GM18909 (cell line): ENCODE measurements around the gene PCED1A.
"Not testable (repeated sequence)": the region's sequence is repeated elsewhere in the genome, so short reads cannot be mapped to it uniquely, and the experiment has no call there.

Experiments
- ATAC-seq: cut with Tn5 transposase; IDR thresholded peaks from one replicate; pipeline ENCODE4 v1.9.1; 2021; ENCODE audit warnings: mild to moderate bottlenecking; ENCODE audit not compliant: unreplicated experiment, poor library complexity

Gene PCED1A

DNA sequence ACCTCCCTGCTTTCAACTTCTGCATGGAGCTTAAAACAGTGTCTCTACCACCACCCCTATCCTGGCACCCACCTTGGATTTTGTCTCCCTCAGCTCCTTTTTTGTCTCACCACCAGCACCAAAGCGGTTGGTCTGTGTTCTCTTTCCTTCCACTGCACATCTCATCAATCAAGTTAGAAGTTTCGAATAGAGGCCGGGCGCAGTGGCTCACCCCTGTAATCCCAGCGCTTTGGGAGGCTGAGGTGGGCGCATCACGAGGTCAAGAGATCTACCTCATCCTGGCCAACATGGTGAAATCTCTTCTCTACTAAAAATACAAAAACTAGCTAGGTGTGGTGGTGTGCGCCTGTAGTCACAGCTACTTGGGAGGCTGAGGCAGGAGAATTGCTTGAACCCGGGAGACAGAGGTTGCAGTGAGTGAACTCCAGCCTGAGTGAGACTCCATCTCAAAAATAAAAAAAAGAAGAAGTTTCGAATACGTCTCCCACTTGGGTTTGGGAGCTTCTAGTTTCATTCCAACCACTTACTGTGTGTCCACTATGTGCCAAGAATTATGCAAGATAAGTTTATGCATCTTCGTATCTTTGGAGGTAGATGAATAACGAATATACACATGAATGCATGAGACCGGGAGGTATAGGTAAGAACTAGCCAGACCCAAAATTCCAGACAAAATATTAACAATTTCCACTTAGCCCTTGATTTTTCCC is 5.9 kb downstream of the PCED1A start:
- ATAC-seq = no peak

DNA sequence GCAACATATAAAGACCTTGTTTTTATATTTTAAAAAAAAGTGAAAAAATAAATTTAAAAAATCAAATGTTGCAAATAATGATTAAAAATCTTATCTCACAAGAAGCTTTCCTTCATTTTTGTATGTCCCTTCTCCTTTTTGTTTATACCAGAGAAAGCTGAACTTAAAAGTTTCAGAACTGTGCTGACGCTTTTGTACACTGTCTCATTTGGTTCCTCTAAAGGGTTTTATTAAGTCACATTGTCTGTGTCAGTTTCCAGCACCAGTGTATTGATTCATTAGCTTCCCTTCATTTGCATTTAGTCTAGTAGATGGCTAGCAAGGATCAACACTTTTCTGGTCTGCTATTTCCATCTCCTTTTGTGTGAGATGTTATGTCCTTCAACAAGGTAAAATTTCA is 6.7 kb downstream of the PCED1A start:
- no peak for ATAC-seq

DNA sequence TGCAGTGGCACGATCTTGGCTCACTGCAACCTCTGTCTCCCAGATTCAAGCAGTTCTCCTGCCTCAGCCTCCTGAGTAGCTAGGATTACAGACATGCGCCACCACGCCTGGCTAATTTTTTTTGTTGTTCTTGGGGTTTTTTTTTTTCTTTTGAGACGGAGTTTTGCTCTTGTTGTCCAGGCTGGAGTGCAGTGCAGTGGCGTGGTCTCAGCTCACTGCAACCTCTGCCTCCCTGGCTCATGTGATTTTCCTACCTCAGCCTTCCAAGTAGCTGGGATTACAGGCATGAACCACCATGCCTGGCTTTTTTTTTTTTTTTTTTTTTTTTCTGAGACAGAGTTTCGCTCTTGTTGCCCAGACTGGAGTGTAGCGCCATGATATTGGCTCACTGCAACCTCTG is 9.2 kb downstream of the PCED1A start:
- not testable (repeated sequence) for ATAC-seq

DNA sequence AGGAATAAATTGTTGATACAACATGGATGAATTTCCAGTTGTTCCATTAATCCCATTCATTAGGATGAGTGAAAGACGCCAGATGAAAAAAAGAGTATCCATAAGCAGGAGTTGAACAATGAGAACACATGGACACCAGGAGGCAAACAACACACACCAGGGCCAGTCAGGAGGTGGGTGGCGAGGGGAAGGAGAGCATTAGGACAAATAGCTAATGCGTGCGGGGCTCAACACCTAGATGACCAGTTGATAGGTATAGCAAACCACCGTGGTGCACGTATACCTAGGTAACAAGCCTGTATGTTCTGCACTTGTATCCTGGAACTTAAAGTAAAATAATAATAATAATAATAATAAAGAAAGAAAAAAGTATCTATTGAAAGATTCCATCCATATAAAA is 11.1 kb downstream of the PCED1A start:
- ATAC-seq = no peak

DNA sequence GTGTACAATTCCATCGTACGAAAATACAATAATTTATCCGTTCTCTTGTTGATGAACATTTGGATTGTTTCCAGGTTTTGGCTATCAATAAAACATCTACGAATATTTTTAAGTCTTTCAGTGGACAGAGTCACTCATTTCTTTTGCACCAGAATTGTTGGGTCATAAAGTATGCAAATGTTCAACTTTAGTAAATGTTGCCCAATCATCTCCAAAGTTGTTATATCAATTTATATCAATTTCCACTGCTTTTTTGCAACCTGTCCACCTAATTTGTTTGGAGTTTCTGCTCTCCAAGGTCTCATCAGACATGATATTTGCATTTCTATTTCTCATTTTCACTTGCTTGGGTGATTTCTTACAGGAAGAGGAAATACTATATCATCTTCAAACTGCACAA is 13.8 kb downstream of the PCED1A start:
- ATAC-seq = no peak

DNA sequence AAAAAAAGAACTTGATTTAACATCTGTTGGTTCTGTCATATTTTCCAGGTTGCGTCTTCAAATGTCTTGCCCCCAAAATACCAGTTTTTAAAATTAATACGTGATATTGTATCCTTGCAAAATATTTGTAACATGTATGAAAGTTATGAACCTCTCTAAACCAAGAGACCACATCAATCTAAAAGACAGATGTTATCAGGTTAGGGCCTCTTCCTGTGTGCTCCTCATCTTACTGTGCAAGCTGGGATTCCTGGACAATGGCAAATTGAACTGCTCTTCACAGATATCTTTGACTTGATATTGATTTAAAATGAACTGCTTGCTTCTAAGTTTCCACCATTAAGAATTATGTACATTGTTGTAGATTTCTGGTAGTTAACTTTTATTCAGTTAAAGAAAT is 14.7 kb downstream of the PCED1A start:
- no peak for ATAC-seq

DNA sequence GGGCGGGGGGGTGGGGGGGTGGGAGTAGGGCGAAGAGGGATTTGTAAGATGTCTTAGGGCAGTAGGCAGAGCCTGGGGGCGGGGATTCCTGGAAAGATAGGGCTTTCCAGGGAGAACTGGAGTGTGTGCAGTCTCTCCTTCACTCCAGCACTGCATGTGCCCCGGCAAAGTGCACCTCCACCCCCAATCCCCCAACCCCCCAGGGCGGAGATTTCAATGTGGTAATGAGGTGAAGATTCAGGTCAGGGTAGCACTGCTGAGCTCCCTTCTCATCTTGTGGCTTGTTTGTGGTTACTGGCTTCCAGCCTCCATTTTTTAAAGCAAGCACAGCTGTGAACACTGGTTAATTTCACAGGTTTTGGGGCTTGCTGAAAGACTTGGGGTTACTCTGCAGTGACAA is 18.4 kb downstream of the PCED1A start:
- no peak for ATAC-seq

DNA sequence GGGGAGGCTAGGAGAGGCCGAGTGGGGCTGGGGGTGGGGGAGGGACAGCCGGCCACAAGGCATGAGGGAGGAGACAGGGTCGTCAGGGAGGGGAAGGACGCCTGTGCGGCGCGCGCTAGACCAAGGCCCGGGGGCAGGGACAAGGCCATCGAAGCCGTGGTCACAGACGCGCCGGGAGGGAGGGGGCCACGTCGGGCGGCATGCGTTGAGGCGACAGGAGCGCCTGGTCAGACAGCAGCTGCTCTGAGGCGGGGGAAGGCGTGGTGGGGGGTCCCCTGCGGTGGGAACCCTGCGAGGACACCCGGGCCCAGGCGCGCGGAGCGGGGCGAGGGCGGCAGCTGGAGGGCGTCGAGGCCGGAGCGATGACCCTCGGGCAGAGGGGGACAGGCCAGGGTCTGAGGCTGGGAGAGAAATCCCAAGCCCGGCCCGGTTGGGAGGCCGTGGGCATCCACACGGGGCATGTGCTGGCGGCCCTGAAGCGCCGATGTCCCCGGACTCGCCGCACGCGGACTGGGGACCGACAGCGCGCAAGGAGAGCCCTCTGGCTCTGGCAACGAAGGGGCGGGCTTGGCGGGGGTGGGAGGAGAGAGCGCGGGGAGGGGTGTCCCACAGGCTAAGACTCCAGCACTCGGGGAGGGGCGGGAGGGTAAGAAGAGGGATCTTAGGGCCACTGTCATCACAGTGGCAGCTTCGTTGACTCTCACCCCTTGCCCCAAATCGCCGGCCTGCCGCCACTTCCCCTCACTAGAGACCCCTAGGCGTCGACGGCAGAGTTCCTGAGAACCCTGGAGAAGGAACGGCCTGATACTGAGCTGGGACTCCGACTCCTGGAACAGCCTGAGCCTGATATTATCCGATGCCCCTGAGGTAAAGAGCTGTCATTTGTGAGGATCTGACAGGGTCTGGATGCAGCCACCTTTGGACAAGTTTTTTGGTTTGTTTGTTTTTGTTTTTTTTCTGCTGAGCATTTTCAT is 19.3 kb downstream of the PCED1A start:
- ATAC-seq = no peak

DNA sequence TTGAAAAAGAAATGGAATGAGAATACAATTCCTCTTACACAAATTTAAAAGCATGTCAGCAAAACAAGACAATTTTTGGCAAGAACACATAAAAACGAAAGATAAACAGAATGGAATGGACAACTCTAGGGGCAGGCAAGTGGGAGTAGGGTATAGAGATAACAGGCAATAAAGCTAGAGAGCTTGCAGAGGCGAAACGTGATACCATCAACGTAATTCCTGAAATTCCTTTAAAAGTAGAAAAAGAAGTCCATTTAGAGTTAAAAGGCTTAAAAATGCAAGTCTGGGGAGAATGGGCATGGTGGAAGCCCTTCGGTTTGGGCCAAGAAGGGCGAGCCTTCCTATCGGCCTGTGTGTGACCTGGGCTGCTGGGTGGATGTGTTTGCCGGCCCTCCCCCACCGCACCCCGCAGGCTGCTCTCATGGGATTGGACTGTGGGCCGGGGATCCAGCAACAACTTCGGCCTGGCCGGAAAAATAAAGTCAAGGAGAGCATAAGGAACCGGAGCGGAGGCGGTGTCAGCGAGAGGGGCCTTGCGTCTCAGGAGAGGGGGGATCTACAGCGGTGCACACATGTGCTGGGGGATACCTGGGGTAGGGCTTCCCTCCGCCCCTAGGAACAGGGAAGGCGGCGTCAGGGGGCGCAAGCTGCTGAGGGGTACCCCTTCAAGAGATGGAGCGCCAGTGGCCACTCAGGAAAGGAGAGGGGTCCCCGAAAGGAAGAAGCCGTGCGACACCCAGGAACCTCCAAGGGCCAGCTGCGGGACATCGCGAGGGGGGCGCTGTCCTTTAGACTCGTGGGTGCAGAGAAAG is 20.2 kb downstream of the PCED1A start:
- no peak for ATAC-seq

DNA sequence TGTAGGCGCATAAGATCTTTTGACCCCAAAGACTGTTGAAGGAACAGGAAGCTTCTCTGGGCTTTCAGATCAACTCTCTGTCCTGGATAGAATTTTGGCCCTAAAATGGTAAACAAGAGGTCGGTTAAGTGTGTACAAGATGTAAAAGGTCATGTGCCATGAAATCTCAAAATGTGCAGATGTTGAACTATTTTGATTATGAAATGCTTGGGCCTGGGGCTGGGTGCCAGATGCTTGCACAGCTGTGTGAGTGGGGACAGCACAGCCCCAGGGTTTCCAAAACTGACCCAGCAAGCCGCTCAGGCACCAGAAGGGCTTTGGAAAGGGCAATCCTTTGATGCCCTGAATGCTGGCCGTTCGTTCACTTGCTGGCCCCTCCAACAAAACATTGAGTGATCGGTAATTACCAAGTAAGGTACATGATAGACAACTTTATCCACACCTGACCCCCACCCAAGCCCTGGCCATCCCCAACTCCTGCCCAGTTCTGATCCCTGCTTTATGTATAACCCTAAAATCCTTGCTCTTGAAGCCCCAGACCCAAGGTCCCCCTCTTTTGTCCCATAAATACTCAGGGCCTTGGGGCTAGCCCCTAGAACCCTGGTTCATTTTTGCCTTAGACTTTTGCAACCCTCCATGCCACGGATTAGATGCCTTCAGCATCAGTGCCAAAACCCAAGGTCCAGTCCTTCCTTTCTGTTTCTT is 22.4 kb downstream of the PCED1A start:
- no peak for ATAC-seq

DNA sequence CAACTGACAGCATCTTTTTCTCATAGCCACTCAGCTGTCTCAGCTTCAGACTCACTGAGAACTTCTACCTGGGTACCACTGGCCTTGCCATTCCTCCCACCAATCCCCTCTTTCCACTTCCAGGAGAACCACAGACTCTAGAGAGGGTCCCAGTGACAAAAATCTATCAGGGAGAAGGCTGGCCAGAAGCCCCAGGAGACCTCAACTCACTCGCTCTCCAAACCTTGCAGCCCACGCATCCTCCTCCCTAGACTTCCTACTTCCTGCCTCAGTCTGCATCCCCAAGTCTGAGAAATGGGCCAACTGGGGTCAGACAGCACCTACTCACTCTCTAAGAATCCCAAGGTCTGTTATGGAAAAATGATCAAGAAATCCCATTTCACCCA is 23.1 kb downstream of the PCED1A start:
- no peak for ATAC-seq

DNA sequence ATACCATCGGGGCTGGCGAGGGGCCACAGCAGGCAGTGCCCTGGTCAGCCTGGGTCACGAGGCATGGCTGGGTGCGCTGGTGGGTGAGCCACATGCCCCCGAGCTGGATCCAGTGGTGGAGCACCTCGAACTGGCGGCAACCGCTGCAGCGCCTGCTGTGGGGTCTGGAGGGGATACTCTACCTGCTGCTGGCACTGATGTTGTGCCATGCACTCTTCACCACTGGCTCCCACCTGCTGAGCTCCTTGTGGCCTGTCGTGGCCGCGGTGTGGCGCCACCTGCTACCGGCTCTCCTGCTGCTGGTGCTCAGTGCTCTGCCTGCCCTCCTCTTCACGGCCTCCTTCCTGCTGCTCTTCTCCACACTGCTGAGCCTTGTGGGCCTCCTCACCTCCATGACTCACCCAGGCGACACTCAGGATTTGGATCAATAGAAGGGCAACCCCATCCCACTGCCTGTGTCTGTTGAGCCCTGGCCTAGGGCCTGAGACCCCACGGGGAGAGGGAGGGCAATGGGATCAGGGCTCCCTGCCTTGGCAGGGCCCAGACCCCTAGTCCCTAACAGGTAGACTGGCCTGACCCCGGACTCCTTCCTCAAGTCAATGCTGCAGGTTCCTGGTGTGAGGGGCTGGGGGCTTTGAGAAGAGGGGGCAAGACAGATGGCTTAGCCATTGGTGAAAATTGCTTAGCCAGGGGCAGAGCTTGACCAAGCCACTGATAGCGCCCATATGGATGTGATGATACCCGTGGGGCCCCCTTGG is 23.7 kb downstream of the PCED1A start:
- no peak for ATAC-seq

DNA sequence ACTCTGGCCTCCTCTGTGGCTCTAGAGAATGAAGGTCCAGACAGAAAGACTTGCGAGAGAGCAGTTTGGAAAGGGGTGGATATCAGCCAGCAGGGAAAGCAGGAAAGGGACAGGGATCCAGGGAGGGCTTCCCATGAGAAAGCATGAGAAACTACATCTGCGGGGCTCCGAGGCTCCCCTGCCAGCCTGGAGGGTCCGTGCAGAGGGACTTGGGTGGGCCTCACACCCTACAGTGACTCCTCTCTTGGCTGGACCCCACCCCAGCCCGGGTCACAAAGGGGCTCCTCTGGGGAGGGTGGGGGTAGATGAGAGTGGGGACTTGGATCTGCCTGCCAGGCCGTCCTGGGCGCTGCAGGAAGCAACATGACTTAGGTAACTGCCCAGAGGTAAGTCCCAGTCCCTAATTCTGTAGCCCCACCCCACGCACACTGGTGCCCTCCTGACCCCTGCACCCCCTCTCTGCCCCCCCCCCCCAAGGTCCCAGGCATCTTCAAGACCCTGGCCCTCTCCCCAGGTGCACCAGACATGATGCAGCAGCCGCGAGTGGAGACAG is 24.3 kb downstream of the PCED1A start, which contains the start of gene TMEM239:
Gene TMEM239 (plus strand): TSS at position 335 of the 553 bp plus-strand sequence. CDS start 191 bp downstream, at position 526.
- ATAC-seq = no peak

DNA sequence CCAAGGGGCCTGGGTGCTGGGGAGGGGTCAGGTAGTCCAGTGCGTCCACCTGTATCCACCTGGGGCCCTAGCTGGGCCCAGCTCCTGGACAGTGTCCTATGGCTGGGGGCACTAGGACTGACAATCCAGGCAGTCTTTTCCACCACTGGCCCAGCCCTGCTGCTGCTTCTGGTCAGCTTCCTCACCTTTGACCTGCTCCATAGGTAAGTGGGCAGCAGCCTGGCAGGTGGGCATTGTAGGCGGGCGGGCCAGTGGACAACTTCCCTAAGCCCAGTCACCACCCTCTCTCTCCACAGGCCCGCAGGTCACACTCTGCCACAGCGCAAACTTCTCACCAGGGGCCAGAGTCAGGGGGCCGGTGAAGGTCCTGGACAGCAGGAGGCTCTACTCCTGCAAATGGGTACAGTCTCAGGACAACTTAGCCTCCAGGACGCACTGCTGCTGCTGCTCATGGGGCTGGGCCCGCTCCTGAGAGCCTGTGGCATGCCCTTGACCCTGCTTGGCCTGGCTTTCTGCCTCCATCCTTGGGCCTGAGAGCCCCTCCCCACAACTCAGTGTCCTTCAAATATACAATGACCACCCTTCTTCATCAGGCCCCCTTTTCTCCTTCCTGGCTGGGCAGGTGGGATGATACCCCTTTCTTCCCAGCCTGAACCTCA is 25.1 kb downstream of the PCED1A start:
- no peak for ATAC-seq

DNA sequence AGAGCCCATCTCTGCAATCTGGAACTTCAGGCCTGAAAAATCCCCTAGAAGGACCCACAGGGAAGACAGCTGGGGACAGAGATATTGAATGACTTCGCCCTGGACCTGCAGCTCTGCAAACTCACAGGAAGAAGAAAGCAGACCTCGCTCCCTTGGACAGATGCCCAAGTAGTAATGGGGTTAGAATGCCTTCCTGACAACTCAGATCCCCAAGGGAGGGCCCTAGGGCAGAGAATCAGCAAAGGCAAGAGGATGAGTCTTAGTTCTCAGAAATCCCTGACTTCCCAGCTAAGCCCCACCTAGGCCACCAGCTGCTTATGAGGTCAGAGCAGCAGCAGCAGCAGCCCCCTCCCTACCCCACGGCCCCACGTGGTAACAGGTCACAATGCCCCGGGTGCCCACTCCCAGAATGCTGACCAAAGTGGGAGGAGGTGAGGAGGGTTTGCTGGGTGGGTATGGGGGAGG is 25.8 kb downstream of the PCED1A start, which contains the start of gene C20orf141:
Gene C20orf141 (plus strand): TSS at position 401 of the 465 bp plus-strand sequence. CDS start 198 bp downstream, outside the sequence.
- ATAC-seq = no peak

DNA sequence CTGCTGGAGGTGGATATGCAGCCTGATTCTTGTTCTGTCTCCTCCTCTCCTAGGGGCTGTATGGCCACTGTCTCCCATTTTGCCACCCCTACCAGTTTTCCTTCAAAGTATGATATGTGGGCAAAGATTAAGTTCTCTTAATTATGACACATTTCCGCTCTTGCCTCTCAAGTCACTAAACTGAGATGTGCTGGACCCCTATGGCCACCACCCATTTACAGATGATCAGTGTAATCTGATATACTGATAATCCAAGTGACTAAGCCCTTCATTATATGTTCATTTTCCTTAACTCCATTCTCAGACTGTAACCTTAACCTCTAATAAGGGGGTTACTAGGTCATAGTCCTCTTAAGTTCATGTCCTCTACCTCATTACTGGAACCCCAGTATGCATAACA is 26.4 kb downstream of the PCED1A start:
- no peak for ATAC-seq

DNA sequence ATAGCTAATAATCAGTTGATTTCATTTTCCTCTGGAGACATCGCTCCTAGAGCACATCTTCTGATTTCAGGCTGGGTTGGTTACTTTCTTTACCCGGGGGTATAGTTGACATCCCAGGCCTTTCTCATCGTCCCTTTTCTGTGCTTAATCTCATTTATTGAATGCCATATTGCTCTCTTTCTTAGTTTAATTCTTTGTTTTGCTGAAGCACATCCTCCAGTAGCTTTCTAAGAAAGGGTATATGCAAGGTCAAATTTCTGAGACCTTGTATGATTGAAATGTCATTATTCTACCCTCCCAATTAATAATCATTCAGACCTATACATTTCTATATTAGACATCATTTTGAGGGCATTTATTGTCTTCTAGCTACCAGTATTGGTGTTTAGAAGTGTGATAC is 28.3 kb downstream of the PCED1A start:
- ATAC-seq = no peak

DNA sequence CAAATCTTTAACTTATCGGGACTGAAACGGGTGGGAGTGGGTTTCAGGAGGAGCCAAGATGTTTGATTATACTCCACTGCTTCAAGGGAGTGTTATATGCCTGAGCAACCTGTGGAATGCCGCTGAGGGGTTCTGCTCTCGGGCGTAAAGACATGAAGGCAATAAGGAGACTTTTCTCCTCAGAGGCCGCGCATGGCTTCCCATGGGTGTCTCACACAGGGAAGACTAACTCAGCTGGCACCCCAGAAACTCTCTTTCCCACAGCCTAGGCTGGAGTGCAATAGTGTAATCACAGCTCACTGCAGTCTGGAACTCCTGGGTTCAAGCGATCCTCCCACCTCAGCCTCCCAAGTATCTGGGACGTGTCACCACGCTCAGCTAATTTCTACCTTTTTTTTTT is 30.8 kb downstream of the PCED1A start:
- ATAC-seq = no peak
